OCI-LY1 (cell line): ENCODE results near the gene NEAT1.

Experiments
- H2AFZ ChIP-seq: fragments of 200-600 bp; sonication (generic), shearing (Covaris generic); 2 replicates; pipeline ENCODE4 v1.6.0; 2014; ENCODE audit warnings: antibody characterized with exemption, mild to moderate bottlenecking, low read length
- H3F3A ChIP-seq: fragments of 200-600 bp; sonication (generic), shearing (Covaris generic); 2 replicates; pipeline ENCODE4 v1.6.0; 2014; ENCODE audit warnings: mild to moderate bottlenecking, antibody characterized with exemption, low read length, moderate library complexity; ENCODE audit not compliant: insufficient read depth
- H3K27ac ChIP-seq: fragments of 200-600 bp; sonication (generic); 2 replicates; pipeline ENCODE4 v1.5.1; 2014; ENCODE audit warnings: low read length, mixed run types, mild to moderate bottlenecking, low read depth; ENCODE audit not compliant: poor library complexity, severe bottlenecking
- H3K27me3 ChIP-seq: fragments of 200-600 bp; sonication (generic); 2 replicates; pipeline ENCODE4 v1.6.0; 2014; ENCODE audit warnings: antibody characterized with exemption, mild to moderate bottlenecking, low read length, moderate library complexity; ENCODE audit not compliant: insufficient read depth
- H3K36me3 ChIP-seq: fragments of 200-600 bp; sonication (generic); 2 replicates; pipeline ENCODE4 v1.6.1; 2014; ENCODE audit warnings: mild to moderate bottlenecking, antibody characterized with exemption, low read length, moderate library complexity, mixed read lengths; ENCODE audit not compliant: insufficient read depth
- H3K4me1 ChIP-seq: fragments of 200-600 bp; sonication (generic); 2 replicates; pipeline ENCODE4 v1.5.1; 2014; ENCODE audit warnings: mild to moderate bottlenecking, low read length, moderate library complexity; ENCODE audit not compliant: insufficient read depth, severe bottlenecking
- H3K4me2 ChIP-seq: fragments of 200-600 bp; sonication (generic), shearing (Covaris generic); 2 replicates; pipeline ENCODE4 v1.6.1; 2014; ENCODE audit warnings: low read length
- H3K4me3 ChIP-seq: fragments of 200-600 bp; sonication (generic); 2 replicates; pipeline ENCODE4 v1.5.1; 2014; ENCODE audit warnings: low read length, low read depth, mild to moderate bottlenecking, mixed read lengths; ENCODE audit not compliant: poor library complexity, severe bottlenecking
- H3K79me2 ChIP-seq: fragments of 200-600 bp; shearing (Covaris generic); 2 replicates; pipeline ENCODE4 v1.6.1; 2016; ENCODE audit warnings: mixed run types, low read length, mixed read lengths; ENCODE audit not compliant: insufficient read depth
- H3K9ac ChIP-seq: fragments of 200-600 bp; sonication (generic), shearing (Covaris generic); 2 replicates; pipeline ENCODE4 v1.6.1; 2014; ENCODE audit warnings: mild to moderate bottlenecking, low read length, mixed read lengths
- H3K9me2 ChIP-seq: fragments of 200-600 bp; sonication (generic), shearing (Covaris generic); 2 replicates; pipeline ENCODE4 v1.6.1; 2014; ENCODE audit warnings: low read depth, mild to moderate bottlenecking, low read length, mixed read lengths
- H3K9me3 ChIP-seq: fragments of 200-600 bp; shearing (Covaris generic); 2 replicates; pipeline ENCODE4 v1.6.1; 2014; ENCODE audit warnings: low read length, mixed read lengths
- H4K20me1 ChIP-seq: fragments of 200-600 bp; sonication (generic), shearing (Covaris generic); 2 replicates; pipeline ENCODE4 v1.6.0; 2016; ENCODE audit warnings: mild to moderate bottlenecking, low read length; ENCODE audit not compliant: insufficient read depth
- CTCF ChIP-seq: fragments of 200-600 bp; sonication (generic), shearing (Covaris generic); IDR thresholded peaks from 2 replicates; pipeline ENCODE4 v1.5.1; 2017; ENCODE audit warnings: mild to moderate bottlenecking, antibody characterized with exemption, low read length, moderate library complexity, mixed read lengths
- EZH2 ChIP-seq: fragments of 200-600 bp; sonication (generic), shearing (Covaris generic); IDR thresholded peaks from 2 replicates; pipeline ENCODE4 v1.8.0; 2017; ENCODE audit warnings: borderline replicate concordance, mixed run types, mild to moderate bottlenecking, antibody characterized with exemption, low read length, moderate library complexity, mixed read lengths

The NEAT1 gene

GRCh38 chr11:65432686-65433582 is 10.3 kb downstream of the NEAT1 start:
- Histone ChIP-seq H3K79me2 (peaks cover 64% of the 10 kb centered on the region), H4K20me1 (no peaks in the 10 kb centered on the region), H3K9ac (no peak overlapping the region), H2AFZ (no peak overlapping the region), H3K9me3 (no peaks in the 10 kb centered on the region), H3K27me3 (no peaks in the 10 kb centered on the region), H3K4me1 (peaks cover 74% of the 10 kb centered on the region), H3K4me2 (0 out of 2 replicates have a peak overlapping the region, but pooled peaks have one; percentile 88), H3K9me2 (no peaks in the 10 kb centered on the region), H3K4me3 (no peak overlapping the region), H3F3A (no peaks in the 10 kb centered on the region; the same call in 1 of the 2 replicates), H3K36me3 (peaks cover 68% of the 10 kb centered on the region), H3K27ac (peak overlapping the region; percentile 99)
- no peak for TF ChIP-seq EZH2
- TF ChIP-seq CTCF, result peak; percentile 52

GRCh38 chr11:65433657-65434056 is 11.1 kb downstream of the NEAT1 start:
- Histone ChIP-seq H3K27ac (peak overlapping the region; percentile 59), H4K20me1 (no peaks in the 10 kb centered on the region; the same call in 1 of the 2 replicates), H3K27me3 (no peaks in the 10 kb centered on the region), H3K4me2 (no peak overlapping the region), H3K4me1 (peaks cover 69% of the 10 kb centered on the region), H3K9ac (no peak overlapping the region), H3K79me2 (peaks cover 61% of the 10 kb centered on the region), H3K36me3 (peaks cover 76% of the 10 kb centered on the region), H2AFZ (no peak overlapping the region), H3K4me3 (no peak overlapping the region), H3K9me3 (no peaks in the 10 kb centered on the region), H3F3A (no peaks in the 10 kb centered on the region; the same call in 1 of the 2 replicates), H3K9me2 (no peaks in the 10 kb centered on the region)
- TF ChIP-seq EZH2 (no peak), CTCF (no peak)

- Histone ChIP-seq H2AFZ (no peak overlapping the region), H3K79me2 (peaks cover 56% of the 10 kb centered on the region), H3K9me3 (no peaks in the 10 kb centered on the region), H3F3A (no peaks in the 10 kb centered on the region; the same call in 1 of the 2 replicates), H3K4me1 (peaks cover 69% of the 10 kb centered on the region), H3K4me2 (peak overlapping the region; percentile 13; the same call in 1 of the 2 replicates), H3K27ac (peak overlapping the region; percentile 59), H4K20me1 (no peaks in the 10 kb centered on the region; the same call in 1 of the 2 replicates), H3K9me2 (no peaks in the 10 kb centered on the region), H3K9ac (no peak overlapping the region), H3K4me3 (no peak overlapping the region), H3K36me3 (peaks cover 81% of the 10 kb centered on the region), H3K27me3 (no peaks in the 10 kb centered on the region)
- TF ChIP-seq EZH2 (no peak), CTCF (no peak)
Measured at GRCh38 chr11:65434057-65434666, 11.6 kb downstream of the NEAT1 start.
